GM23248 (cell line): ENCODE results near the gene IRS1. TPM values are rescaled to one million over a fixed set of nuclear protein-coding genes. Genes with fewer than 3 reads are reported as not detected.
A peak's percentile ranks its signal among the peaks of the same experiment; 100 is the strongest.

Experiments used
- DNase-seq: peaks from one replicate; pipeline ENCODE4 v3.0.0-alpha.2; 2015
- H2AFZ ChIP-seq: fragments of 200-600 bp; sonication (generic); 2 replicates; pipeline ENCODE4 v1.6.1; 2016; ENCODE audit warnings: antibody characterized with exemption
- H3F3A ChIP-seq: fragments of 200-600 bp; sonication (generic); 2 replicates; pipeline ENCODE4 v1.6.1; 2016; ENCODE audit warnings: mild to moderate bottlenecking, antibody characterized with exemption, mixed run types; ENCODE audit not compliant: insufficient read depth
- H3K27ac ChIP-seq: fragments of 200-600 bp; sonication (generic); 2 replicates; pipeline ENCODE4 v1.5.1; 2016; ENCODE audit warnings: mild to moderate bottlenecking
- H3K27me3 ChIP-seq: fragments of 200-600 bp; sonication (generic); replicated peaks from 2 replicates; pipeline ENCODE4 v1.6.1; 2016; ENCODE audit warnings: mild to moderate bottlenecking; ENCODE audit not compliant: insufficient read depth
- H3K36me3 ChIP-seq: fragments of 200-600 bp; sonication (generic); 2 replicates; pipeline ENCODE4 v1.6.1; 2016; ENCODE audit warnings: low read depth, mild to moderate bottlenecking
- H3K4me1 ChIP-seq: fragments of 200-600 bp; sonication (generic); 2 replicates; pipeline ENCODE4 v1.6.1; 2016; ENCODE audit warnings: mild to moderate bottlenecking; ENCODE audit not compliant: insufficient read depth
- H3K4me2 ChIP-seq: fragments of 200-600 bp; sonication (generic); one replicate; pipeline ENCODE4 v1.6.1; 2016; ENCODE audit warnings: mild to moderate bottlenecking; ENCODE audit not compliant: unreplicated experiment
- H3K4me3 ChIP-seq: fragments of 200-600 bp; sonication (generic); 2 replicates; pipeline ENCODE4 v1.5.1; 2016; ENCODE audit warnings: mild to moderate bottlenecking
- H3K79me2 ChIP-seq: fragments of 200-600 bp; sonication (generic); 2 replicates; pipeline ENCODE4 v1.6.1; 2016; ENCODE audit warnings: mild to moderate bottlenecking; ENCODE audit not compliant: insufficient read depth
- H3K9ac ChIP-seq: fragments of 200-600 bp; sonication (generic); 2 replicates; pipeline ENCODE4 v1.6.1; 2016; ENCODE audit warnings: mild to moderate bottlenecking
- H3K9me2 ChIP-seq: fragments of 200-600 bp; sonication (generic); 2 replicates; pipeline ENCODE4 v1.6.1; 2016; ENCODE audit warnings: mixed run types, mild to moderate bottlenecking, moderate library complexity; ENCODE audit not compliant: insufficient read depth
- H3K9me3 ChIP-seq: fragments of 200-600 bp; sonication (generic); one replicate; pipeline ENCODE4 v1.6.1; 2017; ENCODE audit warnings: low read depth
- H4K20me1 ChIP-seq: fragments of 200-600 bp; sonication (generic); 2 replicates; pipeline ENCODE4 v1.6.0; 2016; ENCODE audit not compliant: insufficient read depth
- EZH2 ChIP-seq: fragments of 200-600 bp; sonication (generic); IDR thresholded peaks from 2 replicates; pipeline ENCODE4 v1.6.1; 2018; ENCODE audit warnings: antibody characterized with exemption, mild to moderate bottlenecking; ENCODE audit not compliant: insufficient read depth, poor library complexity, severe bottlenecking
- EZH2phosphoT487 ChIP-seq: fragments of 200-600 bp; sonication (generic); IDR thresholded peaks from 2 replicates; pipeline ENCODE4 v1.6.1; 2018; ENCODE audit warnings: antibody characterized with exemption, moderate library complexity, mild to moderate bottlenecking, low read depth; ENCODE audit not compliant: insufficient read depth
- WGBS, 2 experiments: methylation state at CpG; one replicate each; pipeline ENCODE4 v1.1.6; 2015 to 2017; ENCODE audit warnings: low lambda C conversion rate in 2 of 2, low coverage in 1 of 2; ENCODE audit errors: missing lambda C conversion rate in 2 of 2; 5-methylcytosine and 5-hydroxymethylcytosine counted together
- in situ Hi-C: fragments of 300-500 bp; cut with MboI; formaldehyde crosslinking; loops from 2 replicates; pipeline ENCODE4 v1.15.0; 2020
- polyA plus RNA-seq: library from polyadenylated mRNA; unstranded; fragments of >200 nt; fragmentation: Nextera tagmentation; extraction: Ambion mirVana; gene quantifications from 2 replicates; pipeline ENCODE4 v1.2.1, GENCODE V29; 2016
- total RNA-seq: library from RNA; depleted of rRNA; stranded (reverse); fragments of >200 nt; shearing (Covaris generic); gene quantifications from 2 replicates; pipeline ENCODE4 v1.2.3, GENCODE V29; 2014

Gene IRS1
- total and polyA plus RNA-seq, 2 experiments from 2014 or later = 8.4 to 18.8 TPM

DNA sequence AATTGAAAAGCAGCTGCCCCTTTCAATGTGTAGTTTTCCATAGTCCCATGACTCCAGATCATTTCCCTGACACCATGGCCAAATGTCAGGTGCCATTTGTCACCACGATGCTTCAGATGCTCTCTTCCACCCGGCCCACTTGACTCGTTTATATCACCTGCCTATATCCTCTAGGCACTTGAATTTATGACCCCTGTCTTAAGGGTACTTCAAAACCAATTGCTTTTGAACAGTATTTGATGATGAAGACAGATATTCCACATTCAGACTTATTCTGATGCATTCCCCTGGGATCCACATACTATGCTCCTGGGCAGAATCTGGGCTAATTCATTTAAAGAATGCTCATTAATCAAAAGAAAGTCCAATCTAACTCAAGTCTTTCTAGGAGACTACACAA, 19.3 kb upstream of the IRS1 start:
- no peaks in the 10 kb centered on the region for H3K79me2 ChIP-seq
- H3K27ac ChIP-seq = no peak overlapping the region
- H3F3A ChIP-seq = no peaks in the 10 kb centered on the region
- no peaks in the 10 kb centered on the region for H3K27me3 ChIP-seq
- H3K9me3 ChIP-seq = no peaks in the 10 kb centered on the region
- no peaks in the 10 kb centered on the region for H4K20me1 ChIP-seq
- H3K4me3 ChIP-seq = no peak overlapping the region
- no peak overlapping the region for H3K4me2 ChIP-seq
- H3K4me1 ChIP-seq = no peaks in the 10 kb centered on the region
- 55 to 60% methylated on average over 3 of the region's 3 CpGs for WGBS, 2 experiments
- no peak for DNase-seq
- in situ Hi-C loops = no loop called here
- H3K9me2 ChIP-seq = no peaks in the 10 kb centered on the region
- no peak overlapping the region for H2AFZ ChIP-seq
- no peak overlapping the region for H3K9ac ChIP-seq
- TF ChIP-seq EZH2 (no peak), EZH2phosphoT487 (no peak)
- H3K36me3 ChIP-seq = no peaks in the 10 kb centered on the region

GRCh38 chr2:226813148-226813701, 13.6 kb upstream of the IRS1 start:
- Histone ChIP-seq H3K27me3 (no peaks in the 10 kb centered on the region), H3K36me3 (no peaks in the 10 kb centered on the region), H3K4me3 (no peak overlapping the region), H3K9ac (no peak overlapping the region), H3K9me2 (no peaks in the 10 kb centered on the region), H3K4me1 (no peaks in the 10 kb centered on the region), H2AFZ (no peak overlapping the region), H3F3A (no peaks in the 10 kb centered on the region), H3K79me2 (no peaks in the 10 kb centered on the region), H4K20me1 (no peaks in the 10 kb centered on the region), H3K9me3 (no peaks in the 10 kb centered on the region), H3K27ac (no peak overlapping the region), H3K4me2 (no peak overlapping the region)
- peak; percentile 41 for DNase-seq
- TF ChIP-seq EZH2phosphoT487 = no peak
- TF ChIP-seq EZH2 = no peak
- in situ Hi-C loops = loop anchor here (5.0 kb wide), 1 partner anchor 164 kb away; no protein-coding TSS in a partner anchor
- 100% methylated on average over 1 of the region's 1 CpG for WGBS, 2 experiments

DNA sequence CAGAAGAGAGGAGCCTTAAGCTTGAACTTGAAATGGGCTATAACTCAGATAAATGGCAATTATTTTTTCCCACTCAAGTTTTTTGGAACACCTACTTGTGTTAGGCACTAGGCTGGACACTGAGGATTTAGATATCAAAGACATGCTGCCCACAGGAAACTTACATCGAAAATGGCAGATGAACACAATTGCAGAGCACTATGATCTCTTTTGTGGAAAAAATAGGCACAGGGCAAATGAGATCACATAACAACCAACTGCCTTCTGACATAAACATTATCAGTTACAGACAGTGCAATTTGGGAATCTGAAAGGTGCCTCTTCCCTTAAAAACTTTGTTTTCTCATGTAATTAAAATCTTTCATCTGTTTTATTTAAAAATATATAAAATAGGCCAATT, 3.8 kb upstream of the IRS1 start:
- no peak for DNase-seq
- Histone ChIP-seq H3K9me2 (no peaks in the 10 kb centered on the region), H4K20me1 (no peaks in the 10 kb centered on the region), H3K4me1 (0 out of 2 replicates have a peak, but pooled peaks cover 8% of the 10 kb centered on the region), H3K27me3 (no peaks in the 10 kb centered on the region), H3K27ac (no peak overlapping the region), H3K9ac (no peak overlapping the region), H2AFZ (no peak overlapping the region), H3K4me3 (no peak overlapping the region), H3K79me2 (peaks cover 6% of the 10 kb centered on the region), H3F3A (peaks cover 17% of the 10 kb centered on the region), H3K9me3 (no peaks in the 10 kb centered on the region), H3K4me2 (no peak overlapping the region), H3K36me3 (no peaks in the 10 kb centered on the region)
- 52 to 57% methylated on average over 1 of the region's 1 CpG for WGBS, 2 experiments
- TF ChIP-seq EZH2phosphoT487 = no peak
- TF ChIP-seq EZH2 = no peak
- in situ Hi-C loops = loop anchor here (5.0 to 10.0 kb wide), 2 partner anchors 311 to 1126 kb away; no protein-coding TSS in a partner anchor

GRCh38 chr2:226802573-226802972, 3.0 kb upstream of the IRS1 start:
- H3K4me3 ChIP-seq = no peak overlapping the region
- 0 out of 2 replicates have a peak, but pooled peaks cover 8% of the 10 kb centered on the region for H3K4me1 ChIP-seq
- 1% methylated on average over 4 of the region's 4 CpGs for WGBS, 2 experiments
- no peaks in the 10 kb centered on the region for H4K20me1 ChIP-seq
- no peak overlapping the region for H3K9ac ChIP-seq
- no peaks in the 10 kb centered on the region for H3K9me3 ChIP-seq
- no peak overlapping the region for H2AFZ ChIP-seq
- no peaks in the 10 kb centered on the region for H3K9me2 ChIP-seq
- no peak overlapping the region for H3K27ac ChIP-seq
- in situ Hi-C loops = loop anchor here (5.0 to 10.0 kb wide), 2 partner anchors 312 to 1125 kb away; no protein-coding TSS in a partner anchor
- TF ChIP-seq EZH2 = no peak
- TF ChIP-seq EZH2phosphoT487 = no peak
- H3K79me2 ChIP-seq = peaks cover 15% of the 10 kb centered on the region
- H3K4me2 ChIP-seq = peak overlapping the region; percentile 14
- H3F3A ChIP-seq = peaks cover 17% of the 10 kb centered on the region
- DNase-seq = peak; percentile 85
- no peaks in the 10 kb centered on the region for H3K27me3 ChIP-seq
- H3K36me3 ChIP-seq = no peaks in the 10 kb centered on the region
